GM19438 (cell line): Measurements from ENCODE around the gene CEPT1.

Source experiments
- ATAC-seq: cut with Tn5 transposase; IDR thresholded peaks from one replicate; pipeline ENCODE4 v1.9.1; 2021; ENCODE audit warnings: low read depth; ENCODE audit not compliant: unreplicated experiment

Gene CEPT1

GRCh38 chr1:111145963-111146768 is 6.1 kb downstream of the CEPT1 start:
- ATAC-seq, result no peak

GRCh38 chr1:111147948-111148347 is 7.9 kb downstream of the CEPT1 start:
- no peak for ATAC-seq

GRCh38 chr1:111148376-111148881 is 8.4 kb downstream of the CEPT1 start:
- ATAC-seq, result no peak

GRCh38 chr1:111151838-111152237 is 11.8 kb downstream of the CEPT1 start:
- ATAC-seq, result no peak

DNA sequence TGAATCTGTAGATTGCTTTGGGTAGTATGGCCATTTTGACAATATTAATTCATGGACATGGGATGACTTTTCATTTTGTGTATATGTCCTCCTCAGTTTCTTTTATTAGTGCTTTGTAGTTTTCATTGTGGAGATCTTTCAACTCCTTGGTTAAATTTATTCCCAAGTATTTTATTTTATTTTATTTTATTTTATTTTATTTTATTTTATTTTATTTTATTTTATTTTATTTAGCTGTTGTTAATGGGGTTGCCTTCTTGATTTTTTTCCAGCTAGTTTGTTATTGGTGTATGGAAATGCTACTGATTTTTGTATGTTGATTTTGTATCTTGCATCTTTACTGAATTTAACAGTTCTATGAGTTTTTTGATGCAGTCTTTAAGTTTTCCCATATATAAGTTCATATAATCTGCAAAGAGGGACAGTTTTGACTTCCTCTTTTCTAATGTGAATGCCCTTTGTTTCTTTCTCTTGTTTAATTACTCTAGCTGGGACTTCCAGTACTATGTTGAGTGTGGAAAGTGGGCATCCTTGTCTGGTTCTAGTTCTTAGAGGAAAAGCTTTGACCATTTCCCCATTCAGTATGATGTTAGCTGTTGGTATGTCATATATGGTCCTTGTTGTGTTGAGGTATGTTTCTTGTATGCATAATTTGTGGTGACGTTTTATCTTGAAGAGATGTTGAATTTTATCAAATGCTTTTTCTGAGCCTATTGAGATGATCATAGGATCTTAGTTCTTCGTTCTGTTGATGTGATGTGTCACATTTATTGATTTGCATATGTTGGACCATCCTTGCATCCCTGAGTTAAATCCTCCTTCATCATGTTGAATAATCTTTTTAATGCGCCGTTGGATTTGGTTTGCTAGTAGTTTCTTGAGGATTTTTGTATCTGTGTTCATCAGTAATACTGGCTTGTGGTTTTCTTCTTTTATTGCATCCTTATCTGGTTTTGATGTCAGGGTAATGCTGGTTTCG is 14.3 kb downstream of the CEPT1 start:
- ATAC-seq, result no peak

DNA sequence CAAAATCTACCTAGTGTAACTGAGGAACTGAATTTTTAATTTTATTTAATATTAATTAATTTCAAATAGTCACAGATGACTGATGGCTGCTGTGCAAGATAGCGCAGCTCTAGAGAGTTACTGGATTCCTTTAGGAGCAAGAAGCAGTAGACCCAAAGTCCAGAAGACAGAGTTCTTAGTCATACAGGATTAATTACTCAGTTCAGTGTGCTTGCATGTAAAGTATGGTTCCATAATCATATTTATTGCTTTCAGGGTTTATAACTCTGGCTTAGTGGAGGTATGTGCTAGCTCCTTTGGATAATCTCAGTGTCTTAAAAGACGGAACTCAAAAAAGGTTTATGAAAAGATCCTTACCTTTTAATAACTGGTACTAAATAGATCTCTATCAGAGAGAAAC is 17.4 kb downstream of the CEPT1 start:
- ATAC-seq, result no peak

- ATAC-seq, result no peak
These were observed 21.9 kb downstream of the CEPT1 start for GRCh38 chr1:111161843-111162487.

- ATAC-seq, result no peak
These were observed 22.5 kb downstream of the CEPT1 start for GRCh38 chr1:111162488-111162880.

DNA sequence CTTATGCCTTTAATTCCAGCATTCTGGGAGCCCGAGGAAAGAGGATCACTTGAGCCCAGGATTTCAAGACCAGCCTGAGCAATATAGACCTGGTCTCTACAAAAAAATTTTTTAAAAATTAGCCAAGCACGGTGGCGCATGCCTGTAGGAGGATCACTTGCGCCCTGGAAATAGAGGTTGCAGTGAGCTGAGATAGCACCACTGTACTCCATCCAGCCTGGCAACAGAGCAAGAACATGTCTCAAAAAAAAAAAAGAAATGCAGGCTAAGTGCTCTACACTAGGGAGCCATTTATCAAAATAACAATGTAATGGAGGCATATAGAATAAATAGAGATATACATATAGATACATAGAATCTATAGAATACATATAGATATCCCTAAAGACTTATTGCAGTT is 23.3 kb downstream of the CEPT1 start:
- ATAC-seq, result no peak

DNA sequence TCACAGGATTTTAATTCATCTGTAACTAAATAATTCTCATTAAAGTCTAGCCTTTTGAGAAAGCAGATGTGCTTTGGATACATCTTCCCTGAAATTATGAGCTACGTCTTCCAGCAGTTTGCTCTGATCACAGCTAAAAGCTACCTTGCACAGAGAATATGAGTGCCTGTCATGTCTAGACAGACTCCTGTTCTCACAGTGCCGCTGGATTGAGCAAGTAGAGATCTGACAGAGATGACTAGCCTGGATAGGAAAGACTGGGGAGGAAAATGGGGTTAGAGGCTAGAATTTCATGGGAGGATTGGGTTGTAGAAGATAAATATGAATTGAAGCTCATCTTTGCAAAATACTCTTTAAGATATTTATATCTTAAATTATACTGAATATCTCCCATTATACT is 24.1 kb downstream of the CEPT1 start:
- no peak for ATAC-seq

- ATAC-seq, result no peak
These were observed 32.4 kb downstream of the CEPT1 start for GRCh38 chr1:111172463-111172862.

DNA sequence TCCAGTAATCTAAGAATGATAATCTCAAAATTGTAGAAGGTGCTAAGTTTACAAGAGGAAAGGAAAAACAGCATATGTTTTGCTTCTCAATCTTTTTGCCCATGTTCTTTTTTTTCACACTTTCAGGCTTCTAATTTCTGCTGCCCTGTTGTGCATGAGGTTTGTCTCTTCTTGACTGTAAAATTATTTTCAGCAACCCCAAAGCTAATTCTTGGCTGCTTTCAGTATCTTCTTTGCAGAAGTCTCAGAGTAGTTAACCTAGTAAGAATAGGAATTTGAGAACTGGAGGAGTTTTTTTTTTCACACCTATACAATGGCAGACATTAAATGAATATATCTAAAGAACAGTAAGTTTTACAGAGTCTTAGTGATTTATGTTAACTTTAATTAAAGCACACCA is 34.0 kb downstream of the CEPT1 start:
- ATAC-seq, result no peak

GRCh38 chr1:111175349-111175748 is 35.3 kb downstream of the CEPT1 start:
- ATAC-seq, result no peak

GRCh38 chr1:111176678-111177077 is 36.7 kb downstream of the CEPT1 start:
- ATAC-seq, result no peak

DNA sequence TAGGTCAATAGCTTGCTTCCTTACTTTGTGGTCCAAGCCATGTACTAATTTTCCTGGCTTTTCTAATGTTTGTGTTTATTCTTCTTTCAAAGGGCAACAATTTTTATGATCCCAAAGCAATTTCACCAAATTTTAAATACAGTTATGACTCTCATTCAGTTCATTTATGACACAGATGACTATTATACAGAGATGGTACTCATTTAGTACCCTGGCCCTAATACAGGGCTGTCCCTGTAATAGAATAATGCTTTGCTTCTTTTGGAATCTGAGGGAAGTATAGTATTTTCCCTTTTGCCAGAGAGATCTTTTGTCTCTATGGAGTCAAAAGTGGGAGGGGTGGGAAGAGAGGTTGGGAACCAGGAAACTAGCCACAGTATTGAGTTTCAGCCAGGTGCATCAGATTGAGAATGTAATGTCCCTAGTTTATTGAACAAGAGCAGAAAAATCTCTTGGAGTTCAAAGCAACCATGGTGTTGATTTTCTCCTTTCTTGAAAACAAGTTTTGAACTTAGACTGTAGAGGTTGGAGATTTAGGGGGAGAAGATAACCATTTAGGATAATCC is 40.0 kb downstream of the CEPT1 start:
- no peak for ATAC-seq

GRCh38 chr1:111182052-111182451 is 42.0 kb downstream of the CEPT1 start:
- ATAC-seq, result no peak

DNA sequence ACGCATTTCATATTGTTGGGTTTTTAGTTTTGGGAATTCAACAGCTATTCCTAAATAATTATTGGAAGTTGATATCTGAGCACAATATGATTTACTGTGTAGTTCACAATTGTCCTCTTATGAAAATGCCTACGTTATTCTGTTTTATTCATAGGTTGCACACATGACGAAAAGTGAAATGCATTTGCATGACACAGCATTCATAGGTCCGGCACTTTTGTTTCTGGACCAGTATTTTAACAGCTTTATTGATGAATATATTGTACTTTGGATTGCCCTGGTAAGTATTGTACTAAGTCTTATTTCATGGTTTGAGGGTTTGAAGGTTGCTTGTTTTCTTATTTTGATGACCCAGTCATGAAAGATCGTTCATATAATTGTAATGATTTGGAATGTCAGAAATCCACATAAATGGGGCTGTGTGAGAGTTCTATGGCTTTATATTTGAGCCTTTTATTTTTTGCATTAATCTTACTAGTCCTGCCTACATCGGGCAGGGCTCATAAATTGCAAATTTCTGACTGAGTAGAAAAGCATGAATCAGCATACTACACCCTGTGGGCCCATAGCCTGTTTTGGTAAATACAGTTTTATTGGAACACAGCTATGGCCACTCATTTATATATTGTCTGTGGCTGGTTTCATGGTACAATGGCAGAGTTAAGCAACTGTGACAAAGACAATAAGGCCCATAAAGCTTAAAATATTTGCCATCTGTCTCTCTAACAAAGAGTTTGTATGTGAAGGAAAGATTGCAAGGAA is 43.5 kb downstream of the CEPT1 start:
- ATAC-seq, result no peak

DNA sequence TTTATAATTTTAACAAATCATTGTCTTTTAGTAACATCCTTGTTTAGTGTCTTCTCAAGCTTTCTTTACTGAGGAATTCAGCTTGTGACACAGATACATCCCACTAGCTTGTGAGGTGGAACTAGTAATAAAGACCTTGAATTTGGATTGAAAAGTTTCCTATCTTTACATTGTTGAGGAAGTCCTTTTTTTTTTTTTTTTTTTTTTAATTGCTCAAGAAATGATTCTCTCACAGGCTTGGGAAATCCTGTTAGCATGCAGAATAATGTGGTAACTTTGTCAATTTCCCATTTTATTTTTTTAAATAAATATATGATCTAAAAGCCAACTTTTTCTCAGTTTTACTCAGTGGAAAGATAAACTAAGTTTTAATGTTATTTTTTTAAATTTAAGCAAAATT is 44.6 kb downstream of the CEPT1 start:
- no peak for ATAC-seq

- no peak for ATAC-seq
These were observed 51.0 kb downstream of the CEPT1 start for GRCh38 chr1:111190931-111191451.

- ATAC-seq, result no peak
These were observed 51.5 kb downstream of the CEPT1 start for GRCh38 chr1:111191496-111191895.
